Hematopoietic multipotent progenitor cell treated with erythropoietin and hydrocortisone succinate and interleukin-3 and kit ligand, for 15 days (in vitro differentiated cells): ENCODE data around the gene VWA2.

Experiments used
- DNase-seq: peaks from one replicate; pipeline ENCODE4 v3.0.0-alpha.2; 2015; ENCODE audit warnings: low spot score

Gene VWA2

GRCh38 chr10:114300036-114300645, 61.1 kb downstream of the VWA2 start:
- no peak for DNase-seq

- DNase-seq = no peak
These were observed 62.1 kb downstream of the VWA2 start for GRCh38 chr10:114301177-114301576.

- DNase-seq = no peak
These were observed 63.1 kb downstream of the VWA2 start for GRCh38 chr10:114301951-114302710.

- no peak for DNase-seq
These were observed 64.5 kb downstream of the VWA2 start for GRCh38 chr10:114303556-114303955.

- peak; percentile 56 for DNase-seq
These were observed 65.0 kb downstream of the VWA2 start for GRCh38 chr10:114304017-114304570.

GRCh38 chr10:114304571-114305421, 65.7 kb downstream of the VWA2 start:
- DNase-seq = no peak

- no peak for DNase-seq
These were observed 66.5 kb downstream of the VWA2 start for GRCh38 chr10:114305521-114305925.

GRCh38 chr10:114306116-114306973, 67.3 kb downstream of the VWA2 start:
- DNase-seq = no peak

- no peak for DNase-seq
These were observed 68.7 kb downstream of the VWA2 start for GRCh38 chr10:114307731-114308130.

GRCh38 chr10:114308531-114309363, 69.7 kb downstream of the VWA2 start:
- DNase-seq = no peak

GRCh38 chr10:114309364-114309651, 70.3 kb downstream of the VWA2 start:
- DNase-seq = no peak

- no peak for DNase-seq
These were observed 71.3 kb downstream of the VWA2 start for GRCh38 chr10:114310346-114310745.

- no peak for DNase-seq
These were observed 72.0 kb downstream of the VWA2 start for GRCh38 chr10:114311023-114311422.

- no peak for DNase-seq
These were observed 72.6 kb downstream of the VWA2 start for GRCh38 chr10:114311496-114312209.

GRCh38 chr10:114313139-114313538, 74.1 kb downstream of the VWA2 start:
- DNase-seq = no peak

- DNase-seq = no peak
These were observed 74.8 kb downstream of the VWA2 start for GRCh38 chr10:114313866-114314265.

- DNase-seq = no peak
These were observed 76.7 kb downstream of the VWA2 start for GRCh38 chr10:114315566-114316420.

- no peak for DNase-seq
These were observed 77.7 kb downstream of the VWA2 start for GRCh38 chr10:114316744-114317143.
